SK-N-SH (cell line): ENCODE results near the gene PMEPA1. TPM values are rescaled to one million over a fixed set of nuclear protein-coding genes. Genes with fewer than 3 reads are reported as not detected.
A peak's percentile ranks its signal among the peaks of the same experiment; 100 is the strongest.

ENCODE experiments used
- CTCF ChIA-PET: fragments of 300-600, 350-600 bp; formaldehyde crosslinking; extraction: SDS; loops from one replicate; lab custom pipeline; 2021; lab: Yijun Ruan, JAX
- POLR2A ChIA-PET: fragments of 350-600 bp; sonication (Branson Sonifier 250); formaldehyde crosslinking; extraction: SDS; loops from one replicate; lab custom pipeline; 2020; ENCODE audit warnings: antibody characterized with exemption, inconsistent platforms; lab: Yijun Ruan, JAX
- DNase-seq: peaks from one replicate; pipeline ENCODE4 v3.0.0; 2012
- H2AFZ ChIP-seq: fragments of 200-600 bp; sonication (generic); 2 replicates; pipeline ENCODE4 v1.8.1; 2016; ENCODE audit warnings: antibody characterized with exemption, mild to moderate bottlenecking, low read depth
- H3F3A ChIP-seq: fragments of 200-600 bp; sonication (generic); replicated peaks from 2 replicates; pipeline ENCODE3; 2016; ENCODE audit warnings: antibody characterized with exemption, mild to moderate bottlenecking; ENCODE audit not compliant: insufficient read depth
- H3K27ac ChIP-seq, 2 experiments: fragments of 200-500 bp in 1 of 2; fragments of 200-600 bp in 1 of 2; sonication (Bioruptor generic) in 1 of 2; sonication (generic), shearing (Covaris generic) in 1 of 2; 2 replicates each; pipeline versions ENCODE4 v1.5.1 to v1.6.1; 2014 to 2016; ENCODE audit warnings: low read depth in 2 of 2, inconsistent platforms in 1 of 2, low read length in 1 of 2, mild to moderate bottlenecking in 1 of 2, mixed read lengths in 1 of 2
- H3K27me3 ChIP-seq: fragments of 200-600 bp; sonication (generic), shearing (Covaris generic); 2 replicates; pipeline ENCODE4 v1.6.1; 2016; ENCODE audit warnings: mixed run types; ENCODE audit not compliant: insufficient read depth
- H3K36me3 ChIP-seq, 2 experiments: fragments of 200-500 bp in 1 of 2; fragments of 200-600 bp in 1 of 2; sonication (Bioruptor generic) in 1 of 2; sonication (generic) in 1 of 2; replicated peaks in 1 of 2; 2 replicates each; pipeline versions ENCODE3 to v1.5.1; 2014 to 2016; ENCODE audit warnings: low read length in 1 of 2, mild to moderate bottlenecking in 1 of 2; ENCODE audit not compliant: insufficient read depth in 2 of 2, control insufficient read depth in 1 of 2
- H3K4me1 ChIP-seq, 2 experiments: fragments of 200-500 bp in 1 of 2; fragments of 200-600 bp in 1 of 2; sonication (Bioruptor generic) in 1 of 2; sonication (generic), shearing (Covaris generic) in 1 of 2; 2 replicates each; pipeline versions ENCODE4 v1.5.1 to v1.6.1; 2014 to 2016; ENCODE audit warnings: low read depth in 1 of 2, low read length in 1 of 2, mixed run types in 1 of 2; ENCODE audit not compliant: insufficient read depth in 2 of 2, control insufficient read depth in 1 of 2
- H3K4me2 ChIP-seq: fragments of 200-600 bp; sonication (generic), shearing (Covaris generic); 2 replicates; pipeline ENCODE4 v1.6.1; 2017; ENCODE audit warnings: mixed run types
- H3K4me3 ChIP-seq, 2 experiments: fragments of 200-500 bp in 1 of 2; fragments of 200-600 bp in 1 of 2; sonication (Bioruptor generic) in 1 of 2; sonication (generic), shearing (Covaris generic) in 1 of 2; 2 replicates each; pipeline versions ENCODE4 v1.5.1 to v1.8.1; 2014 to 2016; ENCODE audit warnings: low read depth in 2 of 2, inconsistent platforms in 1 of 2, low read length in 1 of 2, mild to moderate bottlenecking in 1 of 2, mixed read lengths in 1 of 2, moderate library complexity in 1 of 2
- H3K79me2 ChIP-seq: fragments of 200-600 bp; sonication (generic); 2 replicates; pipeline ENCODE4 v1.8.1; 2017; ENCODE audit warnings: mild to moderate bottlenecking; ENCODE audit not compliant: insufficient read depth
- H3K9ac ChIP-seq: fragments of 200-600 bp; sonication (generic); 2 replicates; pipeline ENCODE4 v1.6.1; 2017; ENCODE audit warnings: mixed run types
- H3K9me2 ChIP-seq: fragments of 200-600 bp; sonication (generic); 2 replicates; pipeline ENCODE4 v1.6.1; 2017; ENCODE audit warnings: mixed run types
- H3K9me3 ChIP-seq: fragments of 200-600 bp; sonication (generic); 2 replicates; pipeline ENCODE4 v1.6.1; 2017; ENCODE audit warnings: mixed run types, mild to moderate bottlenecking, moderate library complexity
- H4K20me1 ChIP-seq: fragments of 200-600 bp; sonication (generic); 2 replicates; pipeline ENCODE4 v1.6.1; 2017; ENCODE audit warnings: mild to moderate bottlenecking, mixed run types; ENCODE audit not compliant: insufficient read depth
- CHD2 ChIP-seq: fragments of 150-350 bp; IDR thresholded peaks from 2 replicates; pipeline ENCODE4 v1.6.1; 2018; ENCODE audit warnings: low read length; ENCODE audit not compliant: partially characterized antibody
- GATA2 ChIP-seq: sonication (generic); formaldehyde crosslinking; IDR thresholded peaks from 2 replicates; pipeline ENCODE4 v1.5.0; 2020; ENCODE audit warnings: mild to moderate bottlenecking, missing genetic modification reagents
- NRF1 ChIP-seq: IDR thresholded peaks from 2 replicates; pipeline ENCODE4 v1.6.1; 2012; ENCODE audit warnings: low read depth, mild to moderate bottlenecking, low read length
- RXRA ChIP-seq: IDR thresholded peaks from 2 replicates; pipeline ENCODE4 v1.4.0; 2012; ENCODE audit warnings: low read depth, mild to moderate bottlenecking, borderline replicate concordance
- WGBS: methylation state at CpG from one replicate; pipeline ENCODE4 v1.1.6; 2017; ENCODE audit warnings: low lambda C conversion rate; 5-methylcytosine and 5-hydroxymethylcytosine counted together
- polyA plus RNA-seq, 3 experiments: library from polyadenylated mRNA; depleted of rRNA; stranded (reverse); fragments of >200 nt; gene quantifications; 2 replicates each; pipeline ENCODE4 v1.2.3, GENCODE V29; 2012
- TF ChIP-seq, protein P1 (sequence below): fragments of 150-350 bp; IDR thresholded peaks from 2 replicates; pipeline ENCODE4 v1.6.1; 2016; ENCODE audit warnings: mild to moderate bottlenecking, low read depth, low read length
- TF ChIP-seq, protein P2 (sequence below): fragments of 150-350 bp; IDR thresholded peaks from 2 replicates; pipeline ENCODE4 v1.6.1; 2017; ENCODE audit warnings: antibody characterized with exemption, low read length, low read depth, borderline replicate concordance
- TF ChIP-seq, protein P3 (sequence below): IDR thresholded peaks from 2 replicates; pipeline ENCODE4; 2012
- TF ChIP-seq, protein P4 (sequence below): IDR thresholded peaks from 2 replicates; pipeline ENCODE4 v1.4.0; 2012; ENCODE audit warnings: low read depth, borderline replicate concordance

PMEPA1 gene
- polyA plus RNA-seq, 1 of the 3 experiments (the other 2 are of a cell fraction), result 7.1 TPM

DNA sequence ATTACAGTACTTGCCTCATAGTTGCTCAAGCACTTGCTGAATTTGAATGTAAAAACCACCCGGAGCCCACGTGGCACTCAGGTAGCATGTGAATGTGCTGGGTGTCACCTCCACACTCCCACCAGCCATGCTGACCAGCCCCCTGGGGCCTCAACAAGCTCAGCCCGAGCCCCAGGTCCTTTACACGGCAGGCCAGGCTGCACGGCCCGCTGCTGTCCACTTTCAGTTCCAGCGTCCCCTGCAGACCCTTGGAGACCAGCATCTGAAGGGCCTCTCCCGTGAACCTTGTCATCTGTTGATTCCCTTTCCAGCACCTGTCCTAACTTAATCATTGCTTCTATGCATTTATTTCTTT, 56.3 kb downstream of the PMEPA1 start:
- peaks cover 0 to 10% of the 10 kb centered on the region in 2 experiments; a peak in 1 of 4 replicates for H3K4me1 ChIP-seq
- H3K36me3 ChIP-seq, result peaks cover 7 to 69% of the 10 kb centered on the region in 2 experiments
- H3F3A ChIP-seq, result no peaks in the 10 kb centered on the region
- no peak overlapping the region for H3K9ac ChIP-seq
- peaks cover 7% of the 10 kb centered on the region for H4K20me1 ChIP-seq
- no peak overlapping the region; a peak in 1 of 4 replicates for H3K27ac ChIP-seq
- H3K9me2 ChIP-seq, result no peaks in the 10 kb centered on the region
- POLR2A ChIA-PET, result interaction anchor here (1.3 kb wide), 1 partner anchor 56 kb away, joined by 3 read pairs; the partner anchor contains the start of gene PMEPA1
- TF ChIP-seq NRF1 (no peak), GATA2 (CRISPR knock-in tag) (no peak), CHD2 (no peak), RXRA (no peak)
- TF ChIP-seq, protein P1, sequence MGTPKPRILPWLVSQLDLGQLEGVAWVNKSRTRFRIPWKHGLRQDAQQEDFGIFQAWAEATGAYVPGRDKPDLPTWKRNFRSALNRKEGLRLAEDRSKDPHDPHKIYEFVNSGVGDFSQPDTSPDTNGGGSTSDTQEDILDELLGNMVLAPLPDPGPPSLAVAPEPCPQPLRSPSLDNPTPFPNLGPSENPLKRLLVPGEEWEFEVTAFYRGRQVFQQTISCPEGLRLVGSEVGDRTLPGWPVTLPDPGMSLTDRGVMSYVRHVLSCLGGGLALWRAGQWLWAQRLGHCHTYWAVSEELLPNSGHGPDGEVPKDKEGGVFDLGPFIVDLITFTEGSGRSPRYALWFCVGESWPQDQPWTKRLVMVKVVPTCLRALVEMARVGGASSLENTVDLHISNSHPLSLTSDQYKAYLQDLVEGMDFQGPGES, result no peak
- TF ChIP-seq, protein P2, sequence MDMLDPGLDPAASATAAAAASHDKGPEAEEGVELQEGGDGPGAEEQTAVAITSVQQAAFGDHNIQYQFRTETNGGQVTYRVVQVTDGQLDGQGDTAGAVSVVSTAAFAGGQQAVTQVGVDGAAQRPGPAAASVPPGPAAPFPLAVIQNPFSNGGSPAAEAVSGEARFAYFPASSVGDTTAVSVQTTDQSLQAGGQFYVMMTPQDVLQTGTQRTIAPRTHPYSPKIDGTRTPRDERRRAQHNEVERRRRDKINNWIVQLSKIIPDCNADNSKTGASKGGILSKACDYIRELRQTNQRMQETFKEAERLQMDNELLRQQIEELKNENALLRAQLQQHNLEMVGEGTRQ, result no peak
- TF ChIP-seq, protein P3, sequence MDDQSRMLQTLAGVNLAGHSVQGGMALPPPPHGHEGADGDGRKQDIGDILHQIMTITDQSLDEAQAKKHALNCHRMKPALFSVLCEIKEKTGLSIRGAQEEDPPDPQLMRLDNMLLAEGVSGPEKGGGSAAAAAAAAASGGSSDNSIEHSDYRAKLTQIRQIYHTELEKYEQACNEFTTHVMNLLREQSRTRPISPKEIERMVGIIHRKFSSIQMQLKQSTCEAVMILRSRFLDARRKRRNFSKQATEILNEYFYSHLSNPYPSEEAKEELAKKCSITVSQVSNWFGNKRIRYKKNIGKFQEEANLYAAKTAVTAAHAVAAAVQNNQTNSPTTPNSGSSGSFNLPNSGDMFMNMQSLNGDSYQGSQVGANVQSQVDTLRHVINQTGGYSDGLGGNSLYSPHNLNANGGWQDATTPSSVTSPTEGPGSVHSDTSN, result no peak
- TF ChIP-seq, protein P4, sequence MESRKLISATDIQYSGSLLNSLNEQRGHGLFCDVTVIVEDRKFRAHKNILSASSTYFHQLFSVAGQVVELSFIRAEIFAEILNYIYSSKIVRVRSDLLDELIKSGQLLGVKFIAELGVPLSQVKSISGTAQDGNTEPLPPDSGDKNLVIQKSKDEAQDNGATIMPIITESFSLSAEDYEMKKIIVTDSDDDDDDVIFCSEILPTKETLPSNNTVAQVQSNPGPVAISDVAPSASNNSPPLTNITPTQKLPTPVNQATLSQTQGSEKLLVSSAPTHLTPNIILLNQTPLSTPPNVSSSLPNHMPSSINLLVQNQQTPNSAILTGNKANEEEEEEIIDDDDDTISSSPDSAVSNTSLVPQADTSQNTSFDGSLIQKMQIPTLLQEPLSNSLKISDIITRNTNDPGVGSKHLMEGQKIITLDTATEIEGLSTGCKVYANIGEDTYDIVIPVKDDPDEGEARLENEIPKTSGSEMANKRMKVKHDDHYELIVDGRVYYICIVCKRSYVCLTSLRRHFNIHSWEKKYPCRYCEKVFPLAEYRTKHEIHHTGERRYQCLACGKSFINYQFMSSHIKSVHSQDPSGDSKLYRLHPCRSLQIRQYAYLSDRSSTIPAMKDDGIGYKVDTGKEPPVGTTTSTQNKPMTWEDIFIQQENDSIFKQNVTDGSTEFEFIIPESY, result no peak
- H3K9me3 ChIP-seq, result no peaks in the 10 kb centered on the region
- WGBS, result 91% methylated on average over 8 of the region's 8 CpGs
- H3K79me2 ChIP-seq, result no peaks in the 10 kb centered on the region
- no peak overlapping the region for H3K4me3 ChIP-seq
- CTCF ChIA-PET, result interaction anchor here (0.6 to 3.2 kb wide), 56 partner anchors 9 to 558 kb away, joined by 3 to 32 read pairs (median 4); partner anchors contain the start of gene ZBP1
- H3K4me2 ChIP-seq, result no peak overlapping the region
- H2AFZ ChIP-seq, result no peak overlapping the region
- H3K27me3 ChIP-seq, result no peaks in the 10 kb centered on the region
- peak; percentile 14 for DNase-seq
